GM12872 (cell line): ENCODE measurements around the gene HOXC9.

ENCODE experiments used
- CTCF ChIP-seq: IDR thresholded peaks from 3 replicates; pipeline ENCODE4 v1.5.1; 2011; ENCODE audit warnings: low read depth, mild to moderate bottlenecking, low read length, moderate library complexity; ENCODE audit not compliant: insufficient read depth

The HOXC9 gene

GRCh38 chr12:54030442-54030801, 30.5 kb downstream of the HOXC9 start:
- TF ChIP-seq CTCF, result no peak

- no peak for TF ChIP-seq CTCF
Observed at GRCh38 chr12:54030889-54031471, 31.0 kb downstream of the HOXC9 start.

- no peak for TF ChIP-seq CTCF
Observed at GRCh38 chr12:54031480-54031879, 31.5 kb downstream of the HOXC9 start.

- no peak for TF ChIP-seq CTCF
Observed at GRCh38 chr12:54032086-54032619, 32.2 kb downstream of the HOXC9 start.

GRCh38 chr12:54032627-54033100, 32.7 kb downstream of the HOXC9 start, which contains the start of gene HOXC5:
HOXC5 (plus strand) TSS chr12:54033050; CDS start chr12:54033123, 73 bp downstream.
- peak; percentile 98 for TF ChIP-seq CTCF

- TF ChIP-seq CTCF, result no peak
Observed at GRCh38 chr12:54033106-54033979, 33.4 kb downstream of the HOXC9 start.

- no peak for TF ChIP-seq CTCF
Observed at GRCh38 chr12:54033980-54034784, 34.2 kb downstream of the HOXC9 start.
